HT-29 (cell line): ENCODE measurements around the gene TMEM131L. TPM values are rescaled to one million over a fixed set of nuclear protein-coding genes. Genes with fewer than 3 reads are reported as not detected.
A peak's percentile ranks its signal among the peaks of the same experiment; 100 is the strongest.
"Not testable (repeated sequence)": the region's sequence is repeated elsewhere in the genome, so short reads cannot be mapped to it uniquely, and the experiment has no call there.

ENCODE experiments used
- DNase-seq: peaks from one replicate; pipeline ENCODE4 v3.0.0-alpha.2; 2015; ENCODE audit warnings: low spot score
- total RNA-seq: library from RNA; depleted of rRNA; stranded (reverse); fragments of >200 nt; shearing (Covaris generic); gene quantifications from 2 replicates; pipeline ENCODE4 v1.2.3, GENCODE V29; 2014

The TMEM131L gene
- total RNA-seq, 1 experiment from 2014 or later: 6.3 TPM

DNA sequence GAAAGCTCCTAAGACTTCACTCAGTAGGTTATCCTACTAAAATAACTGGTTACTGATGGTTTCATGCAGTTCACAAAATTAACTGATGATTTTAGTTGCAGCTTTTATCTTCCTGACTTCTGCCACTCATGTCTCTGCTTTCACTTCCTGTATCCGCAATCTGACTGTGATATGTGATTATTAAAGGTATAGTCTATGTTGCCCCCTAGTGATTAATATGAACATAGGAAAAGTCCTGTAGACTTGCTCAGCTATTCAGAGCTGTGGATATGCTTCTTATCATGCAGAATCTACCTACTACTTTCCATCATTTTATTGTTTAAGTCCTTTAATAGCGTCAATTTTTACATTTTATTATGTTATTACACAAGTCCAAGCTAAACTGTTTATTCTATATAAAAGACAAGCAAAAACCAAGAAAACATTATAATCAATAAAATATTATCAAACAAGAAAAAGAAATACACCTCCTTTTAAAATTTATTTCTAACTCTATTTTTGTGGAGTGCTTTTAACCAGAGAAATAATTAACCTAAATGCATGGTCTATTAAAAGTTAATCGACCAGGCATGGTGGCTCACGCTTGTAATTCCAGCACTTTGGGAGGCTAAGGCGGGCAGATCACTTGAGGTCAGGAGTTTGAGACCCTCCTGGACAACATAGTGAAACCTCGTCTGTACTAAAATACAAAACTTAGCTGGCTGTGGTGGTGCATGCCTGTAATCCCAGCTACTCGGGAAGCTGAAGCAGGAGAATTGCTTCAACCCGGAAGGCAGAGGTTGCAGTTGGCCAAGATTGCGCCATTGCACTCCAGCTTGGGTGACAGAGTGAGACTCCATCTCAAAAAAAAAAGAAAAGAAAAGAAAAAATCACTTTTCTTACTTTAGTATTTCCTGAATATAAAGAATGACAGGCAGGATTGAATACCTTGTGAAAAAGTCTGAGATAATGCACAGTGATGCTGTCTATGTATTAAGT, 177.5 kb downstream of the TMEM131L start:
- peak; percentile 63 for DNase-seq

DNA sequence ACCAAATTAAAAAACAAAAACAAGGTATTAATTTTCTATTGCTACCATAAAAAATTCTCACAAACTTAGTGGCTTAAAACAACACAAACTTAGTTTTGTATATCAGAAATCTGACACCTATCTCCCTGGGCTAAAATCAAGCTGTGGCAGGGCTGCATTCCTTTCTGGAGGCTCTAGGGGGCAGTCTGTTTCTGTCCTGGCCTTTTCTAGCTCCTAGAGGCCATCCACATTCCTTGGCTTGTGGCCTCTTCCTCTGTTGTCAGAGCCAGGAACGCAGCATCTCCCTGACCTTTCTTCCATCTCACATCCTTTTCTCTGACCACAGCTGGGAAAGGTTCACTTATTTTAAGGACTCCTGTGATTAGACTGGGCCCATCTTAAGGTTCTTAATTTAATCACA, 179.0 kb downstream of the TMEM131L start:
- no peak for DNase-seq

DNA sequence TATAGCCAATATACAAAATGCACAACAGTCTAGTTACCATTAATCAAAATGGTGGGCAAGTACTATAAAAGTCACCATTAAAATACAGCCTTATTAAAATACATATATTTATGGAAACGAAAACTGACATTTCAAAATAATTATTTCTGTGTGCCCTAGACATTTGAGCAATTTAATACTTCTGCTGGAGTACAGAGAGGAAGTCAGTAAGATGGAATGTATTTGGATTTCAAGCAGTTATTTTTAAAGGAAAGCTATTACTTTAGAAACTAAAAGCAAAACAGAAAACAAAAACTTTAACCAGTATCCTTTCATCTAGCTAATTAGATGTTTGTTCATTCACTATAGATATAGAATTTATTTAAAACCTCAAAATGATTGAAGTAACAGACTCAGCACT, 180.1 kb downstream of the TMEM131L start:
- DNase-seq: no peak

DNA sequence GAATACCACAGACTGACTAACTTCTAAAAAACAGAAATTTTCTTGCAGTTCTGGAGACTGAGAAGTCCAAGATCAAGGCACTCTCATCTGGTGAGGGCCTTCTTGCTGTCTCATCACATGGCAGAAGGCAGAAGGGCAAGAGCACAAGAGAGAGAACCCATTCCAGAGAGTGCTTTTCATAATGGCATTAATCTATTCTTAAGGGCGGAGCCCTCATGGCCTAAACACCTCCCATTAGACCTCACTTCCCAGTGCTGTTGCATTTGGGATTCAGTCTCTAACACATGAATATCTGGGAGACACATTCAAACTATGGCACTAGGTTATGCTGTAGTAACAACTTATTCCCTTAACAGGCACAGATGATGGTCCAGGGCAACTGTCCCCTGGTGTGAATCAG, 180.8 kb downstream of the TMEM131L start:
- no peak for DNase-seq

DNA sequence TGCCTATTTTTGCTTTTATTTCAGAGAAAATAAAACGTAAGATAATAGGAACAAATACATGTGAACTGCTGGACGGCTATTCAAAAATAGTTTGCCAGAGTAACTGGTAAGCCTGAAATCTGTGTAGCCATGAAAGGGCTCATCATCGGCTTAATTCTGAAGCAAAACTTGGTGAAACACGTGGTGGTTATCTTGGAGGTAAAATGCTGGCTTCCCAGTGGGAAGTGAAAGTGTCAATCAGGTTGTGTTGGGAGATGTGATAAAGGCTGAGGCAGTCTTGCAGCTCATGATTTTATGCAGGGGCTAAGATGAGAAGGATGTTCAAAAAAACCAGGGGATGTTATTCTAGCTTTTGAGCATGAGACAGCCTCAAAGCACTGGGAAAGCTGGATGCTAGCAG, 181.8 kb downstream of the TMEM131L start:
- DNase-seq: no peak

DNA sequence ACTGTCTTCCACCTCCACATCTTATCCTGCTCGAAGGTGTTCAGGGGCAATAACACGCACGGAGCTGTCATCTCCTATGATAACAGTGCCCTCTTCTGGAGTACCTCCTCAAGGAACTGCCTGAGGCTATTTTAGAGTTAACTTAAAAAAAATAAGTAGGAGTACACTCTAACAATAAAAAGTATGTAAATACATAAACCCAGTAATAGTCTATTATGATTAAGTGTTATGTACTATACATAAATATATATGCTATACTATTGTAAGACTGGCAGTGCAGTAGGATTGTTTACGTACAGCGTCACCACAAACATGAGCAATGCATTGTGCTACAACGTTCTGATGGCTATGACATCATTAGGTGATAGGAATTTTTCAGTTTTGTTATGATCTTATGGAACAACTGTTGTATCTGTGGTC, 183.4 kb downstream of the TMEM131L start:
- DNase-seq: peak; percentile 53

DNA sequence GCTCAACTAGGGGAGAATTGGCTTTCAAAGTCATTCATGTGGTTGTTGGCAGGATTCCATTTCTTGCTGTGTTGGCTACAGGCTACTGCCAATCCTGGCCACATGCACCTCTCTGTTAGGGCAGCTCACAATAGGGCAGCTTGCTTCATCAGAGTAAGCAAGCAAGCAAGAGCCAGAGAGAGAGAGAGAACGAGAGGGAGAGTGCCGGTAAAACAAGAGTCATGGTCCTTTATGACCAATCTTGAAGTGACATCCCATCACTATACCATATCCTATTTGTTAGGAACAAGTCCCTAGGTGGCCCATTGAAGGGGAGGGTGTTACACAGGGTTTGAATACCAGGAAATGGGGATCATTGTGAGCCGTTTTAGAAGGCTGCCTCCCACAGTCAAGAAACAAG, 185.0 kb downstream of the TMEM131L start:
- no peak for DNase-seq

DNA sequence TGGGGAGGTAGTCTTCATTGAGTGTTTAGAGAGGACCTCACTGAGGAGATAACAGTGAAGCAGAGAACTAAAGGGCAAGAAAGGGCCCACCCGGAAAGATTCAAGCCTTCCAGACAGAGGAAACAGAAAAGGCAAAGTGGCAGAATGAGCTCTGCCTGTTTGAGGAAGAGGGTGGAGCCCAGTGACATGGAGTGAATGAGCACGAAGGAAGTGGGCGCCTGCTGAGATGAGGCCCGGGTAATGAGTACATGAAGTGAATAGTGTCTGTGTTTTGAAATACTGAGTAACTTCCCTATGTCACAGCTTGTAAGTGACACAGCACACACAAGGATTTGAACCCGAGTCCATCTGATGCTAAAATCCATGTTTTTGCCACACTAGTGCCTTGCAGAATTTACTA, 185.4 kb downstream of the TMEM131L start:
- DNase-seq: no peak

DNA sequence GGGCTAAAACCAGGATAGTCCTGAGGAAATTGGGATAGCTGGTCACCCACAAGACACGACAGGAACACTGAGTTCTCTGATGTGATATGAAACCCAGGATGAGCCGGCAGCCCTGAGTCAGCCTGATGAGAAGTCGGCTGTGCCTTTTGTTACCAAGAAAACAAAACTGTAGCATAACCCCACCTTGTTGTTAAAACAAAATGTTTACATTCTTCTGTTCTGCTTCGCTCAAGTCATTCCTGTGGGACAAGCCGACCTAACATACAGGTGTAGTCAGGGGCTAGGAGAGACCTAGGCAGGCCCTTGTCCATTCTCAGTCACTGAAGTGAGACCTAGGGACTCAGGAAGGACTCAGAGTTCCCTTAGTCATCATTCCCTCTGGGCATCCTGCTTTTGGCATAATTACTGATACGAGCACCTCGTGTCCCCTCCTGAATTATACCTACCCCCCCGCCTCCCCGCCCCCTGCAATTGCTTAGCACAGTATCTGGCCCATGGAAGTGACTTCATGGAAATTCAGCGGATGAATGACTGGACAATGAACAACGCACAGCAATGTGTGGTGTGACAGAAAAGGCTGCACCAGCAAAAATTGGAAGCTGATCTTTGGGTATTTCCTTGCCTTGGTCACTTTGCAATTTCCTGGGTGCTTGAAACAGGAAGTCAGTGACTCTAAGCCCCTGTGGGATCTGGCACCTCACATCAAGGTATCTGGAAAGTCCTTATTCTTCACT, 186.1 kb downstream of the TMEM131L start:
- DNase-seq: no peak

DNA sequence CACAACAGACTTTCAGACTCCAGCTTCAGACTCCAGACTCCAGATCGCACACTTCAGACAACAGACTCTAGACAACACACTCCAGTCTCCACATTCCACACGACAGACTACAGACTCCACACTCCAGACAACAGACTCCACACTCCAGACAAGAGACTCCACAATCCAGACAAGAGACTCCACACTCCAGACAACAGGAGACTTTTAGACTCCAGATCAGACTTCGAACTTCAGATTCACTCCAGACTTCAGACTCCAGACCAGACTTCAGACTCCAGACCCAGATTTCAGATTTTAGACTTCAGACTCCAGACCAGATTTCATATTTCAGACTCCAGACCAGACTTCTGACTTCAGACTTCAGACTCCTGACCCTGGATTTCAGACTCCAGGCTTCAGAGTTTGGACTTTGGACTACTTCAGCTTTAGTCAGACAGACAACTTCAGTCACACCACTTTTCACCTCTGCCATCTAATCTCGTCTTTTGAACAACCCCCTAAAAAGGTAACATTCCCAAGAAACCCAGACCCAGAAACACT, 188.9 kb downstream of the TMEM131L start:
- no peak for DNase-seq

DNA sequence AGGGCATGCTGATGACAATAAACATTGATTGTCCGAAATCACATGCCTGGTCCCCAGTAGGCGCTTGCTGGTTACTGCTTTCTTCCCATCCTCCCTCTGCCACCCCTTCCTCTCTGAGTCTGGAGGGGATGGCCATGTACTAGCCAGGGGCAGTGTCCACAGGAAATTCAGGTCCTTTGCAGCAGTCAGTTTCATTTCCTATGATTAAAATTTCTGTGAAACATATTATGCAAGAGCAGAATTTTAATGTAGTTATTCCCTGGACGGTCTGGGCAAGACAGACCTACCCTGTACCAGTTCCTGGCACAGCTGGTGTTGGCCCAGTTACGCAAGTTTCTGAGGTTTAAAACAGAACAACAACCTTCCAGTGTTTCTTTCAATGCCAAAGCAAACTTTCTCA, 189.8 kb downstream of the TMEM131L start:
- DNase-seq: no peak

DNA sequence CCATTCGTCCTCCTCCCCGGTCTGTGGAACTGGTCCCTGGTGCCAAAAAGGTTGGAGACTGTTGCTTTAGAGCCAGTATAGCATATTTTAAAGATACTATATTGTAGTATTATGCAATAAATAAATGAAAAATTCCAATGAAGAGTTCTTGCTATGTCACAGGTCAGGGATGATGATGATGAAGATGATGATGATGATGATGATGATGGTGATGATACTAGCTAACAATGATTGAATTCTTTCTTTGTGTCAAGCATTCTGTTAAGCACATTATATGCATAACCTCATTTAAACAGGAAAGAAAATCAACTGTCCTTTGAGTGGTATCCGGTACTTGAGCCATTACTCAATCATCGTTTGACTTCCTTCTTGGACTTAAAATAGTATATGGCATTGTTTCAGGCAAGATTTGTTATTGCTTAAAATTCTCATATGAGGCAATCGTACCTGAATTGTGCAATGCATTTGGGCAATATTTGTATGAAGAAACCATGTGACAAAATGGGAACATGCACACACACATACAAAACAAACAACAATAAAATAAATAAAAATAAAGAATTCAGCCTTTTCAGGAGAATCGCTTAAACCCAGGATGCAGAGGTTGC, 195.2 kb downstream of the TMEM131L start:
- no peak for DNase-seq

DNA sequence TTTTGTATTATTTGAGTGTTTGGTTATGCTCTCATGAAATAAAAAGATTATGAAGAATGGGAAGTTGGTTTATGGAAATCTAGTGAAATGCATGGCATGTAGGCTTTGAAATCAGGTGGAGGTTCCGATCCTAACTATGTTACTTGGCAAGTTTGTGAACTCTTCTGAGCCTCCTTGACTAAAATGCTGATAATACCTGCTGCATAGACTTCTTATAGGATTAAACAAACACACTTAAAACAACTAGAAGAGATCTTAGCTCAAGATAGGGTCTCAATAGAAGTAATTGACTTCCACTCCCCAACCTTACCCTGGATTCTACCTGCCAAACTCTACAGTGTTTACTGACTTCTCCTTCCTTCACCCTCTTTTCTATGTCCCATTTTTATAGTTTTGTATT, 195.7 kb downstream of the TMEM131L start:
- no peak for DNase-seq

DNA sequence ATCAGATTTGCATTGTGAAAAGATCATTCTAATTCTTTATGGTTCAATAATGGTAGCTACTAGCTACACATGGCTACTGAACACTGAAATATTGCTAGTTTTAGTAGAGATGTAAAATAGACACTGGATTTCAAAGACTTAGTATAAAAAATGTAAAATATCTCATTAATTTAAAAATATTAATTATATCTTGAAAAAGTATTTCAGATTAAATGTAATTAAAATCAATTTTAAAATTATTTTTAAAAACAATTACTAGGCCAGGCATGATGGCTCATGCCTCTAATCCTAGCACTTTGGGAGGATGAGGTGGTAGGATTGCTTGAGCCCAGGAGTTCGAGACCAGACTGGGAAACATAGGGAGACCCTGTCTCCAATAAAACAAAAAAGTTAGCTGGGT, 197.5 kb downstream of the TMEM131L start:
- no peak for DNase-seq

DNA sequence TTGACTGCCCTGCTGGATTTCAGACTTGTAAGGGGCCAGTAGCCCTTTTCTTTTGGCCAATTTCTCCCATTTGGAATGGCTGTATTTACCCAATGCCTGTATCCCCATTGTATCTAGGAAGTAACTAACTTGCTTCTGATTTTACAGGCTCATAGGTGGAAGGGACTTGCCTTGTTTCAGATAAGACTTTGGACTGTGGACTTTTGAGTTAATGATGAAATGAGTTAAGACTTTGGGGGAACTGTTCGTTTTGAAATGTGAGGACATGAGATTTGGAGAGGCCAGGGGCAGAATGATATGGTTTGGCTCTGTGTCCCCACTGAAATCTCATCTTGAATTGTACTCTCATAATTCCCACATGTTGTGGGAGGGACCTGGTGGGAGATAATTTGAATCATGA, 200.3 kb downstream of the TMEM131L start:
- not testable (repeated sequence) for DNase-seq

DNA sequence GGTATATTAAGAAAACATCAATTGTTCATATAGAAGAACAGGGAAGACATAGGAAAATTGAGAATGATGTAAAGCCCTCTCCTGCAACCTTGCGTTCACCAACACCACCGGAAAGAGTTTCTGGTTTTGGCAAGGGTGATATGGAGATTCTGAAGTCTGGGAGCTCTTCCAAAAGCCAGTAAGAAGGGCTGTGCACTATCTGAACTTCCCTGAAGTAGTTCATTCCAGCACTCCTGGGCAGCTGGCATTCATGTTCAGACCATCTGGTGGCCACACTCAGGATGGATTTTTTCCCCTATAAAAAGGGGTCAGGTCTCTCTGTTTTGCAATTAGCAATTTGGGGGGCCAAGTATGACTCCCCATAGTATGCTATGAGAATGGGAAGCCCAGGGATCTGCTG, 202.5 kb downstream of the TMEM131L start:
- DNase-seq: no peak

DNA sequence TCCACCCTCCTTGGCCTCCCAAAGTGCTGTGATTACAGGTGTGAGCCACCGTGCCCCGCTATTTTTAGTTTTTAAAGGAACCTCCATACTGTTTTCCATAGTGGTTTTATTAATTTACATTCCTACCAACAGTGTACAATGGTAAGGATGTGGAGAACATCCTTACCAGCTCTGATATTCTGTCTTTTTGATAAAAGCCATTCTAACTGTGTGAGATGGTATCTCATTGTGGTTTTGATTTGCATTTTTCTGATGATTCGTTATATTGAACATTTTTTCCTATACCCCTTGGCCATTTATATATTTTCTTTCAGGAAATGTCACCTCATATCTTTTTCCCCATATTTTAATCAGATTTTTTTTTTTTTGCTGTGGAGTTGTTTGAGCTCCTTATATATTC, 203.7 kb downstream of the TMEM131L start:
- no peak for DNase-seq

DNA sequence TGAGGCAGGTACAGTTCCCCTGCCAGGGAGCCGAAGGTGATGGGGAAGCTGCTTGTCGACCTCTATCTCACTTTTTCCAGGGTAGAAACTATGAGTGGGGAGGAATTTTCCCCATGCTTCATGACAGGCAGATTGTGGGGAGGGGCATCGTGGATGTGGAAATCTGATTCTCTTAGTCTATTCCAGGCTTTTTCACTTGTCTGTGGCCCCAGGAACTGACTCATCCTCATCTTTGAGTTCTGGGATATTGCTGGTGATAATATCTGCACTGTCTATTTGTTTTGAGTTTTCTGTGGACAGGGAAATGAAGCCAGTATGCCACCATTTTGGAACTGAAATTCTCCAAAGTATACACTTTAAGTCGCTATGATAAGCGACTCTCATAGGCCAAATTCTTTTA, 210.3 kb downstream of the TMEM131L start:
- DNase-seq: no peak

DNA sequence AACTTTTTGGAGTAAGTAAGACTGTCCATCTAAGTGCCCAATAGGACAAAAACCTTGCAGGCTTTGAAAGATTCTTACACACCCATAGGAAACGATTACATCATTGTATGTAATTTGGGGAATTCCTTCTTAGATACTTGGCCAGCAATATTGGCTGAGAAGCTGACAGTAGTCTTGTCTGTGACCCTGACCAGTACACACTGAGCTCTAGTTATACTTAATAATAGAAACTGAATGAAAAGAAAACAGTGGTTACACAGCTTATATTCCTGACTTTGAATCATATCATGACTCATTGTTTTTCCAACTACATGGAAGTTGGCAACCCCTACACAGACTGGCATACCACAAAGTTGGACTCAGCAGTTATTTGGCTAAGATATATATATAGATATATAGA, 210.8 kb downstream of the TMEM131L start:
- no peak for DNase-seq

DNA sequence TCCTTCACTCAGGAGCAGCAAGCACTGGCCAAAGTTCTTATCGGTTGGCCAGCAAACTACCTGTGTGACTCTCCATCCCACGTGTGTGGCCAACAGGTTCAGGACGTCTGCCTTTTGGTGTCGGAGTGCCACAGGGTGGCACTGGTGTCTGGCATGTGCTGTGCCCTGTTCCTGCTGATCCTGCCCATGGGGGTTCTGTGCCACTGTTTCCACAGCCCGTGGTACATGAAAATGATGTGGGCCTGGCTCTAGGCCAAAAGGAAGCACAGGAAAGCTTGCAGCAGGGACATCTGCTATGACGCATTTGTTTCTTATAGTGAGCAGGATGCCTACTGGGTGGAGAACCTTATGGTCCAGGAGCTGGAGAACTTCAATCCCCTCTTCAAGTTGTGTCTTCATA, 213.3 kb downstream of the TMEM131L start:
- peak; percentile 5 for DNase-seq

DNA sequence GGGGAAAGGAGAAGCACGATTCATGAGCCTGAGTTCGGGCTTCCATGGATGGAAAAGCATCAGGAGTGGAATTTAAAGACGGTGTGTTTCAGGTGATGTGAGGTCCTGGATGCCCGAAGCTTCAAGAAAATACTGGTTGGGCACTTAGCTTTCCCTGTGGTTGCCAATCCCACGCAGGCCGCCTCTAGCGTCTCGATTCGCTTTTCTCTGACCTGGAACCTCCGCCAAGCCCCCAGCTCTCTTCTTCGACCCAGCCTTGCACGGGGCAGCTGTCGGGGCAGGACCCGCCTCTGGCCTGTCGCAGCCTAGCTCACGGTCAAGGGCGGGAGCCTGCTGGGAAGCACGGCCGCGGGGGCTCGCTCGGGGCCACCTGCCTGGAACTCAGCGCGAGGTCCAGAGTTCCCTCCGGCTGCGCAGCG, 217.6 kb downstream of the TMEM131L start:
- no peak for DNase-seq
